IMR-90 (cell line): ENCODE measurements around the gene SYNRG. TPM values are rescaled to one million over a fixed set of nuclear protein-coding genes. Genes with fewer than 3 reads are reported as not detected.
"Not testable (repeated sequence)": the region's sequence is repeated elsewhere in the genome, so short reads cannot be mapped to it uniquely, and the experiment has no call there.

Experiments used
- ATAC-seq: fragments of 200-7000 bp; cut with Tn5 transposase; 2 replicates; pipeline ENCODE4 v1.9.1; 2020; ENCODE audit warnings: low read depth, mild to moderate bottlenecking, moderate library complexity
- BruUV-seq: library from RNA; stranded (reverse); fragments of 400-500 nt; replicated peaks from 2 replicates; lab custom pipeline; 2021; lab: Mats Ljungman, UMichigan
- CTCF ChIA-PET: fragments of 300-600 bp; formaldehyde crosslinking; extraction: SDS; loops from one replicate; lab custom pipeline; 2021; ENCODE audit warnings: antibody characterized with exemption; lab: Yijun Ruan, JAX
- POLR2A ChIA-PET: fragments of 300-600 bp; sonication (Branson Sonifier 250); formaldehyde crosslinking; loops from one replicate; lab custom pipeline; 2022; ENCODE audit warnings: antibody characterized with exemption; ENCODE audit not compliant: unreplicated experiment; lab: Charles Lee
- DNase-seq: peaks from one replicate; pipeline ENCODE4 v3.0.0; 2013
- H2AFZ ChIP-seq: replicated peaks from 2 replicates; pipeline ENCODE3; 2013; ENCODE audit warnings: low read length, mild to moderate bottlenecking; ENCODE audit not compliant: poor library complexity
- H2AK5ac ChIP-seq: 2 replicates; pipeline ENCODE4 v1.6.1; 2013; ENCODE audit warnings: low read depth, low read length, inconsistent platforms
- H2AK9ac ChIP-seq: replicated peaks from 2 replicates; pipeline ENCODE3; 2013; ENCODE audit warnings: mild to moderate bottlenecking, low read depth, low read length, moderate library complexity; ENCODE audit not compliant: poor library complexity
- H2BK120ac ChIP-seq: 2 replicates; pipeline ENCODE4 v1.6.1; 2013; ENCODE audit warnings: low read depth, low read length, inconsistent platforms
- H2BK15ac ChIP-seq: 3 replicates; pipeline ENCODE4 v1.6.1; 2013; ENCODE audit warnings: low read depth, low read length, inconsistent platforms
- H2BK20ac ChIP-seq: 2 replicates; pipeline ENCODE4 v1.6.1; 2013; ENCODE audit warnings: low read depth, mild to moderate bottlenecking, inconsistent platforms, low read length, moderate library complexity
- H2BK5ac ChIP-seq: 2 replicates; pipeline ENCODE4 v1.6.1; 2013; ENCODE audit warnings: mild to moderate bottlenecking, low read depth, low read length, inconsistent platforms; ENCODE audit not compliant: poor library complexity, severe bottlenecking
- H3K14ac ChIP-seq: replicated peaks from 2 replicates; pipeline ENCODE4 v1.6.1; 2013; ENCODE audit warnings: low read depth, low read length, inconsistent platforms
- H3K18ac ChIP-seq: 2 replicates; pipeline ENCODE4 v1.6.1; 2013; ENCODE audit warnings: low read depth, low read length, control low read depth
- H3K23ac ChIP-seq: 2 replicates; pipeline ENCODE4 v1.6.1; 2013; ENCODE audit warnings: low read depth, low read length, inconsistent platforms
- H3K27ac ChIP-seq: 2 replicates; pipeline ENCODE4 v1.5.1; 2013; ENCODE audit warnings: mild to moderate bottlenecking, control low read depth, low read length; ENCODE audit not compliant: insufficient read depth
- H3K27me3 ChIP-seq: 2 replicates; pipeline ENCODE4 v1.6.1; 2013; ENCODE audit warnings: low read length; ENCODE audit not compliant: control insufficient read depth, insufficient read depth
- H3K36me3 ChIP-seq: 2 replicates; pipeline ENCODE4 v1.6.1; 2013; ENCODE audit warnings: low read length, mixed read lengths; ENCODE audit not compliant: control insufficient read depth, insufficient read depth
- H3K4ac ChIP-seq: 2 replicates; pipeline ENCODE4 v1.6.1; 2013; ENCODE audit warnings: low read depth, low read length, inconsistent platforms
- H3K4me1 ChIP-seq: 2 replicates; pipeline ENCODE4 v1.6.1; 2013; ENCODE audit warnings: low read length, mixed read lengths; ENCODE audit not compliant: control insufficient read depth, insufficient read depth
- H3K4me2 ChIP-seq: 2 replicates; pipeline ENCODE4 v1.6.1; 2013; ENCODE audit warnings: low read depth, mild to moderate bottlenecking, control low read depth, low read length, moderate library complexity
- H3K4me3 ChIP-seq: 2 replicates; pipeline ENCODE4 v1.5.1; 2013; ENCODE audit warnings: low read depth, mild to moderate bottlenecking, control low read depth, low read length, moderate library complexity; ENCODE audit not compliant: insufficient read depth
- H3K56ac ChIP-seq: 2 replicates; pipeline ENCODE4 v1.6.1; 2013; ENCODE audit warnings: low read length, inconsistent platforms; ENCODE audit not compliant: insufficient read depth; ENCODE audit errors: extremely low read depth
- H3K79me1 ChIP-seq, 2 experiments: 2 replicates each; pipeline ENCODE4 v1.6.1; 2013; ENCODE audit warnings: low read length in 2 of 2, inconsistent platforms in 1 of 2, low read depth in 1 of 2
- H3K9ac ChIP-seq: 2 replicates; pipeline ENCODE4 v1.6.1; 2013; ENCODE audit warnings: low read depth, low read length, control low read depth
- H3K9me1 ChIP-seq: 2 replicates; pipeline ENCODE4 v1.6.1; 2013; ENCODE audit warnings: low read length, inconsistent platforms; ENCODE audit not compliant: insufficient read depth
- H3K9me3 ChIP-seq: 2 replicates; pipeline ENCODE4 v1.6.1; 2013; ENCODE audit warnings: low read length; ENCODE audit not compliant: control insufficient read depth, insufficient read depth
- H4K20me1 ChIP-seq: 2 replicates; pipeline ENCODE4 v1.6.1; 2013; ENCODE audit warnings: low read length, inconsistent platforms; ENCODE audit not compliant: insufficient read depth
- H4K5ac ChIP-seq: 2 replicates; pipeline ENCODE4 v1.6.1; 2013; ENCODE audit warnings: mild to moderate bottlenecking, low read depth, low read length, control low read depth
- H4K8ac ChIP-seq, 2 experiments: 2 replicates each; pipeline ENCODE4 v1.6.1; 2013; ENCODE audit warnings: low read depth in 2 of 2, low read length in 2 of 2, control low read depth in 1 of 2, inconsistent platforms in 1 of 2
- H4K91ac ChIP-seq: 2 replicates; pipeline ENCODE4 v1.6.1; 2013; ENCODE audit warnings: low read depth, low read length, inconsistent platforms; ENCODE audit not compliant: insufficient read depth
- WGBS, 2 experiments: methylation state at CpG; one replicate each; pipeline versions ENCODE4 v1.1.5 to v1.1.7; 2013; ENCODE audit warnings: missing lambda C conversion rate in 2 of 2; ENCODE audit not compliant: insufficient read length in 1 of 2; ENCODE audit errors: extremely low coverage in 2 of 2; 5-methylcytosine and 5-hydroxymethylcytosine counted together
- dilution Hi-C: fragments of 300-500 bp; cut with HindIII; formaldehyde crosslinking; loops from one replicate; pipeline ENCODE4 v1.14.3; 2018; ENCODE audit warnings: low sequenced_read_pairs; ENCODE audit not compliant: unreplicated experiment
- in situ Hi-C: fragments of 300-500 bp; cut with MboI; formaldehyde crosslinking; loops from 3 replicates; pipeline ENCODE4 v1.14.3; 2019; ENCODE audit warnings: low sequenced_read_pairs, inconsistent platforms, mixed read lengths
- intact Hi-C: fragments of 100-400 bp; cut with micrococcal nuclease; formaldehyde crosslinking; loops from 2 replicates; pipeline ENCODE4 v1.10.0; 2022
- polyA plus RNA-seq, 3 experiments: library from polyadenylated mRNA; depleted of rRNA; stranded (reverse); fragments of >200 nt; gene quantifications; 2 replicates each; pipeline ENCODE4 v1.2.3, GENCODE V29; 2012; ENCODE audit warnings: low replicate concordance in 1 of 3
- total RNA-seq: library from RNA; depleted of rRNA; stranded (reverse); fragments of >200 nt; gene quantifications from 2 replicates; pipeline ENCODE4 v1.2.3, GENCODE V29; 2012

Gene SYNRG
- total and polyA plus RNA-seq, 2 of the 4 experiments (the other 2 are of a cell fraction): 11.7 to 15.2 TPM

- Histone ChIP-seq H2BK20ac (peak overlapping the region; percentile 57; the same call in 1 of the 2 replicates), H3K27ac (peak overlapping the region; percentile 83), H2BK5ac (peak overlapping the region; percentile 93), H2AK9ac (peak overlapping the region; percentile 83), H3K4me2 (peak overlapping the region; percentile 88; the same call in 1 of the 2 replicates), H3K9ac (peak overlapping the region; percentile 91; the same call in 1 of the 2 replicates), H3K23ac (peak overlapping the region; percentile 99; the same call in 1 of the 2 replicates), H3K14ac (peak overlapping the region; percentile 98), H3K79me1 (peaks cover 8 to 33% of the 10 kb centered on the region in 2 experiments), H4K91ac (peak overlapping the region; percentile 71), H3K18ac (peak overlapping the region; percentile 62; the same call in 1 of the 2 replicates), H2AK5ac (peak overlapping the region; percentile 35), H3K4ac (peak overlapping the region; percentile 92; the same call in 1 of the 2 replicates), H3K56ac (peak overlapping the region; percentile 99), H4K5ac (peak overlapping the region; percentile 60; the same call in 1 of the 2 replicates), H3K9me1 (peaks cover 10% of the 10 kb centered on the region), H4K8ac (peak overlapping the region; percentile 75 to 94; a peak in 3 of 4 replicates), H2BK120ac (peak overlapping the region; percentile 83)
- H4K20me1 ChIP-seq, H3K4me1 ChIP-seq, intact Hi-C loops, DNase-seq, POLR2A ChIA-PET, H3K36me3 ChIP-seq, H3K4me3 ChIP-seq, ATAC-seq, BruUV-seq, H3K9me3 ChIP-seq, H2BK15ac ChIP-seq, dilution Hi-C loops, in situ Hi-C loops, H2AFZ ChIP-seq, H3K27me3 ChIP-seq: not testable (repeated sequence)
- CTCF ChIA-PET: interaction anchor here (0.6 to 1.7 kb wide), 5 partner anchors 11 to 332 kb away, joined by 3 to 5 read pairs (median 4); no protein-coding TSS in a partner anchor
- WGBS, 2 experiments: no CpG with 5 or more reads among the region's 5 CpGs
Observed at GRCh38 chr17:37610041-37610420, 813 bp upstream of the SYNRG start.
